HG03135 (cell line): ENCODE data around the gene EPB41L4B.

ENCODE experiments used
- ATAC-seq: cut with Tn5 transposase; IDR thresholded peaks from one replicate; pipeline ENCODE4 v1.9.1; 2021; ENCODE audit warnings: mild to moderate bottlenecking, moderate library complexity; ENCODE audit not compliant: unreplicated experiment

The EPB41L4B gene

GRCh38 chr9:109321727-109322126, 868 bp upstream of the EPB41L4B start:
- no peak for ATAC-seq

GRCh38 chr9:109320331-109320741, 523 bp downstream of the EPB41L4B start:
- peak; percentile 27 for ATAC-seq

- ATAC-seq: peak; percentile 23
Measured at GRCh38 chr9:109319626-109320241, 1.1 kb downstream of the EPB41L4B start.

- ATAC-seq: no peak
Measured at GRCh38 chr9:109319017-109319625, 1.7 kb downstream of the EPB41L4B start.

- ATAC-seq: no peak
Measured at GRCh38 chr9:109317979-109318741, 2.7 kb downstream of the EPB41L4B start.

GRCh38 chr9:109317311-109317978, 3.4 kb downstream of the EPB41L4B start:
- ATAC-seq: no peak

- ATAC-seq: no peak
Measured at GRCh38 chr9:109316207-109316640, 4.6 kb downstream of the EPB41L4B start.

GRCh38 chr9:109315480-109316206, 5.2 kb downstream of the EPB41L4B start:
- no peak for ATAC-seq

- ATAC-seq: no peak
Measured at GRCh38 chr9:109314011-109314531, 6.8 kb downstream of the EPB41L4B start.

- no peak for ATAC-seq
Measured at GRCh38 chr9:109313351-109313750, 7.5 kb downstream of the EPB41L4B start.

GRCh38 chr9:109312783-109313182, 8.1 kb downstream of the EPB41L4B start:
- ATAC-seq: no peak

GRCh38 chr9:109311731-109312130, 9.1 kb downstream of the EPB41L4B start:
- ATAC-seq: no peak

- ATAC-seq: no peak
Measured at GRCh38 chr9:109311286-109311685, 9.6 kb downstream of the EPB41L4B start.

GRCh38 chr9:109310486-109310901, 10.4 kb downstream of the EPB41L4B start:
- no peak for ATAC-seq

- no peak for ATAC-seq
Measured at GRCh38 chr9:109309282-109309681, 11.6 kb downstream of the EPB41L4B start.

GRCh38 chr9:109307380-109308240, 13.2 kb downstream of the EPB41L4B start:
- ATAC-seq: no peak

GRCh38 chr9:109305801-109306200, 15.1 kb downstream of the EPB41L4B start:
- no peak for ATAC-seq

- no peak for ATAC-seq
Measured at GRCh38 chr9:109304347-109304746, 16.5 kb downstream of the EPB41L4B start.

GRCh38 chr9:109303900-109304299, 17.0 kb downstream of the EPB41L4B start:
- no peak for ATAC-seq

- no peak for ATAC-seq
Measured at GRCh38 chr9:109302606-109303005, 18.3 kb downstream of the EPB41L4B start.
